ENCODE data around the gene JMJD1C.

DNA sequence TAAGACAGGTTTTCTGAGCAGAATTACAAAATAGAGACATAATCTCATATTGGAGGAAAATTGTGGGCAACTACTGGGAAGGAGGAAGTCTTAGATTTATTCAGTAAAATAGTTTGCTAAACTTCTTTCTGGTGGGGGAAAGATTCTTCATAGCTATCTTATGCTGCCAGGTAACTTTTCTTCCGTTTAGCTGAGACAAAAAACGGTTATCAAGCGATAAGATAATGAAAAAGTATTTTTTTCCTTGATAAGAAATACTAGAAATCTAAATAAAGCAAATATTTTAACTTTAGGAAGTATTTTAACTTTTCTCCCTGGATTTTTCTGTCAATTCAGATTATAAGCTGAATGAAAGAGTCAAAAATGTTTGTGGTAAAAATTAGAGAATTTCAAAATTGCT is 52.3 kb downstream of the JMJD1C start:
- TF ChIP-seq, protein P1, sequence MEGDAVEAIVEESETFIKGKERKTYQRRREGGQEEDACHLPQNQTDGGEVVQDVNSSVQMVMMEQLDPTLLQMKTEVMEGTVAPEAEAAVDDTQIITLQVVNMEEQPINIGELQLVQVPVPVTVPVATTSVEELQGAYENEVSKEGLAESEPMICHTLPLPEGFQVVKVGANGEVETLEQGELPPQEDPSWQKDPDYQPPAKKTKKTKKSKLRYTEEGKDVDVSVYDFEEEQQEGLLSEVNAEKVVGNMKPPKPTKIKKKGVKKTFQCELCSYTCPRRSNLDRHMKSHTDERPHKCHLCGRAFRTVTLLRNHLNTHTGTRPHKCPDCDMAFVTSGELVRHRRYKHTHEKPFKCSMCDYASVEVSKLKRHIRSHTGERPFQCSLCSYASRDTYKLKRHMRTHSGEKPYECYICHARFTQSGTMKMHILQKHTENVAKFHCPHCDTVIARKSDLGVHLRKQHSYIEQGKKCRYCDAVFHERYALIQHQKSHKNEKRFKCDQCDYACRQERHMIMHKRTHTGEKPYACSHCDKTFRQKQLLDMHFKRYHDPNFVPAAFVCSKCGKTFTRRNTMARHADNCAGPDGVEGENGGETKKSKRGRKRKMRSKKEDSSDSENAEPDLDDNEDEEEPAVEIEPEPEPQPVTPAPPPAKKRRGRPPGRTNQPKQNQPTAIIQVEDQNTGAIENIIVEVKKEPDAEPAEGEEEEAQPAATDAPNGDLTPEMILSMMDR (IDR thresholded peaks at IDR 0.05): no peak
- TF ChIP-seq POLR2A (IDR thresholded peaks at IDR 0.05): no peak
